Cardiac septum (tissue), 1 donor: Measurements from ENCODE around the gene WDR46. TPM values are rescaled to one million over a fixed set of nuclear protein-coding genes. Genes with fewer than 3 reads are reported as not detected.
A peak's percentile ranks its signal among the peaks of the same experiment; 100 is the strongest.

Experiments used
- DNase-seq: peaks from one replicate; pipeline ENCODE4 v3.0.0-alpha.2; 2020; ENCODE audit warnings: low spot score
- intact Hi-C: fragments of 100-400 bp; cut with DNase I; formaldehyde crosslinking; loops from one replicate; pipeline ENCODE4 v1.14.0; 2022
- long read RNA-seq: library from polyadenylated mRNA; unstranded; transcript quantifications from one replicate; pipeline ENCODE4 v2.0.0, GENCODE V29; 2021
- total RNA-seq: library from RNA; stranded (reverse); fragmentation: NEBNext Ultra II Directional; extraction: Animal tissue kit (Norgen Biotek cat#: 25700); gene quantifications from one replicate; pipeline ENCODE4 v1.2.1, GENCODE V29; 2021
- donor health status: DM: no; HTN: no; CAD: no.

WDR46 gene
- 18.8 TPM for total RNA-seq
- long read RNA-seq, transcript WDR46-231 (15 exons, 2,358 nt), result major isoform, 17 of 27 reads
- long read RNA-seq, partial matches to known transcripts, result 6 of 27 reads
- long read RNA-seq, other reads (novel, unspliced or antisense), result 4 of 27 reads

GRCh38 chr6:33288921-33289783 lies at the start of gene WDR46, which contains the start of gene PFDN6:
WDR46 (minus strand) TSS chr6:33289239; CDS start chr6:33289170, 69 bp downstream.
PFDN6 (plus strand) TSS chr6:33289601; CDS start chr6:33289857, 256 bp downstream.
- intact Hi-C loops, result loop anchor here (1.0 kb wide), 1 partner anchor 18 kb away; the partner anchor contains the start of gene VPS52
- peak; percentile 92 for DNase-seq

- intact Hi-C loops, result no loop called here
- DNase-seq, result no peak
These were observed 47.5 kb upstream of the WDR46 start for GRCh38 chr6:33336495-33336894.

- intact Hi-C loops, result no loop called here
- DNase-seq, result no peak
These were observed 46.9 kb upstream of the WDR46 start for GRCh38 chr6:33335916-33336315.

GRCh38 chr6:33333666-33334065 lies 44.6 kb upstream of the WDR46 start:
- DNase-seq, result no peak
- intact Hi-C loops, result no loop called here

GRCh38 chr6:33330736-33331135 lies 41.7 kb upstream of the WDR46 start:
- intact Hi-C loops, result no loop called here
- DNase-seq, result no peak

GRCh38 chr6:33329058-33329457 lies 40.0 kb upstream of the WDR46 start:
- DNase-seq, result no peak
- intact Hi-C loops, result no loop called here

GRCh38 chr6:33324125-33324524 lies 35.1 kb upstream of the WDR46 start:
- no peak for DNase-seq
- intact Hi-C loops, result no loop called here

- DNase-seq, result no peak
- intact Hi-C loops, result no loop called here
These were observed 34.5 kb upstream of the WDR46 start for GRCh38 chr6:33323623-33323948.

- intact Hi-C loops, result no loop called here
- DNase-seq, result no peak
These were observed 32.2 kb upstream of the WDR46 start for GRCh38 chr6:33321227-33321626.

GRCh38 chr6:33320315-33321181 lies 31.5 kb upstream of the WDR46 start:
- DNase-seq, result no peak
- intact Hi-C loops, result no loop called here

- intact Hi-C loops, result no loop called here
- no peak for DNase-seq
These were observed 30.9 kb upstream of the WDR46 start for GRCh38 chr6:33319939-33320314.

GRCh38 chr6:33318426-33319073 lies 29.5 kb upstream of the WDR46 start:
- DNase-seq, result no peak
- intact Hi-C loops, result no loop called here

- intact Hi-C loops, result no loop called here
- DNase-seq, result peak; percentile 97
These were observed 28.8 kb upstream of the WDR46 start, which contains the start of gene ZBTB22 for GRCh38 chr6:33317669-33318425. ZBTB22 (minus strand) TSS chr6:33317744; CDS start chr6:33316916, 828 bp downstream.

GRCh38 chr6:33317419-33317668 lies 28.3 kb upstream of the WDR46 start:
- peak; percentile 86 for DNase-seq
- intact Hi-C loops, result no loop called here

- no peak for DNase-seq
- intact Hi-C loops, result no loop called here
These were observed 27.8 kb upstream of the WDR46 start for GRCh38 chr6:33316603-33317418.

- intact Hi-C loops, result no loop called here
- DNase-seq, result no peak
These were observed 27.0 kb upstream of the WDR46 start for GRCh38 chr6:33315793-33316602.

- DNase-seq, result peak; percentile 79
- intact Hi-C loops, result no loop called here
These were observed 26.1 kb upstream of the WDR46 start for GRCh38 chr6:33314943-33315792.
